HL-60 (cell line): ENCODE results near the gene ZNF132.

Source experiments
- CTCF ChIP-seq: IDR thresholded peaks from one replicate; pipeline ENCODE4 v1.5.1; 2011; ENCODE audit warnings: low read length, control low read depth, inconsistent platforms; ENCODE audit not compliant: insufficient read depth
- POLR2AphosphoS5 ChIP-seq: IDR thresholded peaks from 2 replicates; pipeline ENCODE4 v1.6.1; 2012; ENCODE audit warnings: low read depth

GRCh38 chr19:58473775-58474174 is 33.8 kb upstream of the ZNF132 start:
- TF ChIP-seq CTCF (no peak), POLR2AphosphoS5 (no peak; the same call in 1 of the 2 replicates)
